Gastrocnemius medialis (tissue), 4 donors: Measurements from ENCODE around the gene ASXL1.

Experiments
- CTCF ChIP-seq, 5 experiments: fragments of 450-650 bp in 3 of 5; fragments of 200-600 bp in 2 of 5; sonication (generic) in 2 of 5; IDR thresholded peaks in 4 of 5; conservative IDR thresholded peaks in 1 of 5; 1 replicate in 4 of 5; 2 replicates in 1 of 5; pipeline ENCODE4 v1.5.1; 2016 to 2019; ENCODE audit warnings: antibody characterized with exemption in 5 of 5, mild to moderate bottlenecking in 3 of 5, moderate library complexity in 3 of 5
- POLR2A ChIP-seq, 2 donors: fragments of 450-650 bp; IDR thresholded peaks; one replicate each; pipeline ENCODE4 v1.6.1; 2017; ENCODE audit warnings: antibody characterized with exemption in 2 of 2, mild to moderate bottlenecking in 2 of 2, moderate library complexity in 2 of 2

GRCh38 chr20:32360333-32360634 lies 2.2 kb downstream of the ASXL1 start:
- TF ChIP-seq POLR2A (IDR thresholded peaks at IDR 0.05), result no peak
- no peak for TF ChIP-seq CTCF (IDR thresholded peaks at IDR 0.05 in 4 of 5, conservative IDR thresholded peaks at IDR 0.05 in 1 of 5)
